HG02759 (cell line): Measurements from ENCODE around the gene GNAT1.

Experiments
- ATAC-seq: cut with Tn5 transposase; IDR thresholded peaks from one replicate; pipeline ENCODE4 v1.9.1; 2021; ENCODE audit warnings: mild to moderate bottlenecking, moderate library complexity; ENCODE audit not compliant: unreplicated experiment

The GNAT1 gene

GRCh38 chr3:50174947-50175524, 16.4 kb upstream of the GNAT1 start:
- no peak for ATAC-seq

- no peak for ATAC-seq
These were observed 14.1 kb upstream of the GNAT1 start for GRCh38 chr3:50177346-50177745.

- ATAC-seq, result no peak
These were observed 11.7 kb upstream of the GNAT1 start for GRCh38 chr3:50179710-50180109.

- no peak for ATAC-seq
These were observed 9.4 kb upstream of the GNAT1 start for GRCh38 chr3:50181985-50182384.

- no peak for ATAC-seq
These were observed 8.8 kb upstream of the GNAT1 start for GRCh38 chr3:50182533-50183099.

- no peak for ATAC-seq
These were observed 7.7 kb upstream of the GNAT1 start for GRCh38 chr3:50183755-50184154.

GRCh38 chr3:50184242-50184978, 7.0 kb upstream of the GNAT1 start:
- ATAC-seq, result no peak

- ATAC-seq, result no peak
These were observed 6.2 kb upstream of the GNAT1 start for GRCh38 chr3:50185230-50185629.

- no peak for ATAC-seq
These were observed 5.3 kb upstream of the GNAT1 start for GRCh38 chr3:50186096-50186495.

GRCh38 chr3:50187750-50188149, 3.7 kb upstream of the GNAT1 start:
- ATAC-seq, result no peak

GRCh38 chr3:50189274-50189673, 2.1 kb upstream of the GNAT1 start:
- no peak for ATAC-seq

- ATAC-seq, result no peak
These were observed 1.4 kb upstream of the GNAT1 start for GRCh38 chr3:50189989-50190388.

GRCh38 chr3:50192124-50192523, 714 bp downstream of the GNAT1 start:
- no peak for ATAC-seq

GRCh38 chr3:50192689-50193141, 1.3 kb downstream of the GNAT1 start:
- no peak for ATAC-seq

- ATAC-seq, result no peak
These were observed 1.9 kb downstream of the GNAT1 start for GRCh38 chr3:50193286-50193685.

GRCh38 chr3:50193746-50194127, 2.3 kb downstream of the GNAT1 start:
- no peak for ATAC-seq

GRCh38 chr3:50194128-50194902, 2.9 kb downstream of the GNAT1 start:
- no peak for ATAC-seq

- ATAC-seq, result no peak
These were observed 3.6 kb downstream of the GNAT1 start for GRCh38 chr3:50194903-50195500.

GRCh38 chr3:50195501-50196252, 4.3 kb downstream of the GNAT1 start:
- ATAC-seq, result no peak

GRCh38 chr3:50196253-50196801, 4.9 kb downstream of the GNAT1 start:
- no peak for ATAC-seq
